GM18505 (cell line): Measurements from ENCODE around the gene KIAA1614.

Experiments used
- ATAC-seq: cut with Tn5 transposase; IDR thresholded peaks from one replicate; pipeline ENCODE4 v1.9.1; 2021; ENCODE audit not compliant: unreplicated experiment
- POLR2A ChIP-seq: IDR thresholded peaks from 4 replicates; pipeline ENCODE4 v1.6.1; 2011; ENCODE audit warnings: borderline replicate concordance; ENCODE audit not compliant: insufficient read depth, insufficient read length; ENCODE audit errors: extremely low read depth

Gene KIAA1614

DNA sequence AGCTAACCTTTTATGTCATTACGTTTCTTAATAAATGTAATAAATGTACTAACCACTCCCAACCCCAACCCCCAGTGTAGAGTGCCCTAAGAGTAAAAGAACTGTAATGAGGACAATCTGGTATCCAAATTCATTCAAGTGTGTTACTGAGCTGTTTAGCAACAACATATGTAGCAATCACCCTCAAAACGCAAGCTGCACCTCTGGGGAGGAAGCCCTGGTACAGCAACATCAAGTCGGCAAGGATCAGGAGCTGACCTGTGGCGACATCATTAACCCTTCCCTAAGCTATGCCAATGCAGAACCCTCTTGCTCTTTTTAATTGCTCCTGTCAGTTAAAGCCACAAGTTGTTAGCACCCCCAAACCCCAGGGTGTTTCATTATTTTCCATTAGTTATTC, 62.9 kb downstream of the KIAA1614 start:
- no peak for TF ChIP-seq POLR2A
- no peak for ATAC-seq

DNA sequence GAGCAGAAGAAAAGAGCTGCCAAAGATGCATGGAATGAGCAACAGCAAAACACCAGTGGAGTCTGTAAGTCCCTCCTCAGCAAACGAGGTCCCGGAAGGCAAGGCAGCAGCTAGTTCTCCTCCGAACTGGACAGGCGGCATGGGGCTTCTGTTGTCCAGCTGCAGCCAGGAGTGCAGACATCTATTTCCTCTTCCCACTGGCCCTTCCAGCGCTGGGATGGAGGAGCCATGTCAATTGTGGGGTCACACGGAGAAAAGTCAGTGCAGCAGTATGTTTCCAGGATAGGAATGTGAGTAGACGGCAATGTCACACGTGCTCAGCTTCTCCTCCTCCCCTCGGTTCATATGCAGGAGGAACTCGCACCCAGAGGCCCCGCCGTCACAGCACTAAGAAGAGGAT, 63.5 kb downstream of the KIAA1614 start:
- ATAC-seq = no peak
- TF ChIP-seq POLR2A = no peak

DNA sequence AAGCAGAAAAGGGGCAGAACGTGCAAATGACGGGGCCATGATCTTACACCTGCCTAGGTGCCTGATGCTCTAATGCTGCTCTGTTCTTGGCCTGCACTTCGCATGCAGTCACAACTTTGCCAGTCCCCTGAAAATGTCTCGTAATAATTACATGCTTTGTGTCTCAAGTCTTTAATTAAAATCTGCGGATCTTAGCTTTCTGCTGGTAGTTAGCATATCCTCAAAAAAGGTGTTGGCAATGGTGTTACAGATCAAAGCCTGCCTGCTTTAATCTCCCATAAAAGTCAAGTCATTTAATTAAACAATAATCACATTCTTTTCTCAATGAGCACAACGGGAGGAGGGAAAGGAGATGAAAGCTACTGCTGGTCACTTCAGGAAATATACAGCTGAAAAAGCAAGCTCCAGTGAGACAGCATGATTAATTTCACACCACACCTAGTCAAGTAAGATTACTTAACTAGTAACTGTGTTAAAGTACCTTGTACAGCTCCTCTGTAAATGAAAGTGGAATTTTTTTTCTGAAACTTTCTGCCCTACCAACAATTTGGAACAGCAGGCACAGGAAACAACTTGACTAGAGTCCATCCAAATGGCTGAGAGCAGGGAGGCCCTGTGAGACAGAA, 64.1 kb downstream of the KIAA1614 start:
- no peak for TF ChIP-seq POLR2A
- no peak for ATAC-seq

DNA sequence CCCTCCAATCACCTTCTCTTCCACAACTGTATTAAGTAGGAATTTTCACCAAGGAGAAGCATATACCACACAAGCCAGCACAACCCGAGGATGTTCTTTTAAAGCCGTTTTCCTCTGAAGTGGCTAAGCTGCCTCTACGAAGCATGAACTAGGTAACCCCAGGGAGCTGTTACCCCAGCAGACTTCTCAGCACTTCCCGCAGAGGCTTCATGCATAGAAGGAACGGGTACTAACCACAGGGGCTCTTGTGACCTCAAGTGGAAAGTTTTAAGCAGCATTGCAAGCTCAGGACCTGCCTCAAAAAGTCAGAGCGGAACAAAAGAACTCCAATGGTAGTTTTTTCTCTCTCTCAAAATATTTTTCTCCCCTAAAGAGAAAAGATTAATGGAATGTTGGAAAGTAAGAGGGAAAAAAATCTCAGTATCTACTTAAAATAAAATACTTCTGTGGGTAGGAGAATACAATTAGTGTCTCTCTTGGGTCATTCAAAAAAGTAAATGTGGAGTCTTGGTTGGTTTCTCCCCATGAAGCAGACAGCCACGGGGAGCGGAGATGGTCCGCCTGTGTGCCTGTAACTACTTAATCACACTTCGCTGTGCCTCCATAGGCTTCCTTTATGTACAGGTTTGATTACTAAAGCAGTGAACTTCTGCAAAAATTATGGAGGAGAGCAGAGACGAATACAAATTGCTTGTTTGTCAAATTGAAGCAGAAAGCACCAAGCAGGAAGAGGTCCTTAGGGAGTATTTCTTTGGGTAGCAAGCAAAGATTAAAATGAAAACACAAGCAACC, 69.1 kb downstream of the KIAA1614 start:
- peak; percentile 88 for ATAC-seq

DNA sequence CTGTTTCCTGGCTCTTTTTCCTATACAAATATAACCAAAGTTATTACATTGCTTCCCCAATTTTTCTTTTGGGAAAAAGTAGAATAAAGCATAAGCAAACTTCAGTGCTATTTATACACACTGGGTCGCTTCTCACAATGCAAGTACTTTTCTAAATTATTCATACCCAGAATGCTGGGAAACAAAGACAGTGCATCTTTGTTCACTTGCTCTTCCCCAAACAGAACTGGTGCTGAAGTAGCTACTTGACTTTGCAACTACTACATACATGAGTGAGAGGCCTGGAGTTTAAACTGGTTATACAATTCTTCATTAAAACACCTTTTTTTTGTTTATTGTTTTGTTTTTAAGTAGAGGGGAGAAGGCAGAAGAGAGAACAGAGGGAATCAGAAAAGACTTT, 69.7 kb downstream of the KIAA1614 start:
- ATAC-seq = no peak
- no peak for TF ChIP-seq POLR2A

More for the DNA sequence above, 69.1 kb downstream of the KIAA1614 start:
- TF ChIP-seq POLR2A = no peak

DNA sequence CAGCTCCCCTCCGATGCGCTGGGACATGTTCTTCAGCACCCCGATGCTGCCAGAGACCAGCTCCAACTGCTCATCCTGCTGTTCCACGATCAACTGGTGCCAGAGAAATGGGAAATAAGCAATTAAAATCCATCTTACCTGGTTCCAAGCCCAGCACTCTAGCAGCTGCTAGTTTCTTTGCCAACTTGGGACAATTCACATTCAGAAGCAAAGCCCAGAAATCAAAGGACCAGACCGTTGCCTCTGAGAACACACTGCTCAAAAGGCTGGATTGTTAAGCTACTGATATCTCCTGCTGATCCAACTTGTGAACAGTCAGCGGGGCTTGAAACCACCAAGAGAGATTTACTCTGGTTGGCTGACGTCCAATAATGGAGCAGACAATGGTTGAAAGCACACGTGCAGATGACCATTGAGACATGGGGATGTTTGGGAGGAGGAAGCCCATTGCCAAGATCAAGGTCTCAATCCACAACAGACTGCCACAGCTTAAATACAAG, 75.6 kb downstream of the KIAA1614 start:
- no peak for TF ChIP-seq POLR2A
- no peak for ATAC-seq

DNA sequence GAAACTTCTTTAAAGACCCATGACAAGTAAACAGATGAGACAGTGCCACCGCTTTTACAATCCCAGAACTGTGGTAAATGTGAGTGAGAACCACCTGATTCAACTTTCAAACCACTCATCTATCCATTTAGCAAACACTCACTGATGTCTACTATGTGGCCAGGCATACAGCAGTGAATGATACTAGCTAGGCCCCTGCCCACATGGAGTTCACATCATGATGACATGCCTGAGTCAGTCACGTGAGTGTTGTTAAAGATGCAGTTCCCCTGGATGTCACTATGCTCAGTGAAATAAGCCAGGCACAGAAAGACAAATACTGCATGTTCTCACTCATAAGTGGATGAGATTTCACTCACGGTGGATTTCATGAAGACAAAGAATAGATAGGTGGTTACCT, 81.6 kb downstream of the KIAA1614 start:
- ATAC-seq = no peak
- TF ChIP-seq POLR2A = no peak

DNA sequence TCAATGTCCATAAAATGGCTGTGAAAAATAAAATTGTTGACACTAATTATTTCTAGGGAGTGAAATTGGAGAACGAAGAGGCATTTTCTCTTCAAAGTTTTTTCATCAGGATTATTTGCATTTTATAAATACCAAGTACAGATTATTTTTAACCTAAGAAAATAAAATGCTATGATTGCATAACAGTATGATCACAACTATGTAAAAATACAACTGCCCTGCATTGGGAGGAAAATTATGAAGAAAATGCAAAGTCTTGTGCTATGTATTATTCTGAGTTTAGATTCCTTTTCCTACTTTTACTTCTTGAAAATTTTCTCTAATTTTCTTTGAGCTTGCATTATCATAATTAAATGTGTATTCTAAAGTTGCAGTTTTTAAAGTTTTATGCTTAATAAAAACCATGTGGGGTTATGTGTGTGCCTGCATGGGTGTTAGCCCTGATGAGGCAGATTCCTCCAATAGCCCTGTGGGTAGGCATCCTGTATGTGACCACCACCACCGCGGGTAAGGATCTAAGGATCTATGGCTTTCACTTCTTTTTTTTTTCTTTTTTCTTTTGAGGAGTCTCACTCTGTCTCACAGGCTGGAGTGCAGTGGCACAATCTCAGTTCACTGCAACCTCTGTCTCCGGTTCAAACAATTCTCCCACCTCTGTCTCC, 85.3 kb downstream of the KIAA1614 start:
- ATAC-seq = no peak
- no peak for TF ChIP-seq POLR2A
